Neural cell (in vitro differentiated cells): Measurements from ENCODE around the gene F13B. TPM values are rescaled to one million over a fixed set of nuclear protein-coding genes. Genes with fewer than 3 reads are reported as not detected.

Source experiments
- H2AFZ ChIP-seq: fragments of 200-600, 300-800 bp; sonication (generic), shearing (Covaris generic); 2 replicates; pipeline ENCODE4 v1.6.0; 2014; ENCODE audit warnings: low read depth, mild to moderate bottlenecking, antibody characterized with exemption, low read length, moderate library complexity
- H3F3A ChIP-seq: fragments of 200-600 bp; shearing (Covaris generic); 2 replicates; pipeline ENCODE4 v1.6.1; 2016; ENCODE audit warnings: mild to moderate bottlenecking, moderate library complexity, mixed read lengths, antibody characterized with exemption, low read length; ENCODE audit not compliant: insufficient read depth, poor library complexity, severe bottlenecking
- H3K27ac ChIP-seq: fragments of 200-600, 300-800 bp; sonication (generic), shearing (Covaris generic); 2 replicates; pipeline ENCODE4 v1.5.1; 2014; ENCODE audit warnings: mild to moderate bottlenecking, low read length, moderate library complexity
- H3K27me3 ChIP-seq: fragments of 300-800, 200-600 bp; sonication (generic), shearing (Covaris generic); 2 replicates; pipeline ENCODE4 v1.6.0; 2014; ENCODE audit warnings: mild to moderate bottlenecking, low read depth, low read length, moderate library complexity; ENCODE audit not compliant: insufficient read depth
- H3K36me3 ChIP-seq: fragments of 300-800, 200-600 bp; sonication (generic), shearing (Covaris generic); 2 replicates; pipeline ENCODE4 v1.5.1; 2014; ENCODE audit warnings: mild to moderate bottlenecking, antibody characterized with exemption, low read length, moderate library complexity; ENCODE audit not compliant: insufficient read depth
- H3K4me2 ChIP-seq: fragments of 300-800, 200-600 bp; sonication (generic), shearing (Covaris generic); 2 replicates; pipeline ENCODE4 v1.6.0; 2014; ENCODE audit warnings: mild to moderate bottlenecking, low read length
- H3K4me3 ChIP-seq: fragments of 300-800, 200-600 bp; sonication (generic), shearing (Covaris generic); 2 replicates; pipeline ENCODE4 v1.5.1; 2014; ENCODE audit warnings: mild to moderate bottlenecking, low read length, moderate library complexity
- H3K79me2 ChIP-seq: fragments of 200-600 bp; shearing (Covaris generic); replicated peaks from 2 replicates; pipeline ENCODE4 v1.6.0; 2014; ENCODE audit warnings: mild to moderate bottlenecking, low read length, moderate library complexity; ENCODE audit not compliant: insufficient read depth
- H3K9ac ChIP-seq: fragments of 300-800, 200-600 bp; sonication (generic), shearing (Covaris generic); 2 replicates; pipeline ENCODE4 v1.6.1; 2016; ENCODE audit warnings: mild to moderate bottlenecking, low read length, mixed read lengths
- H3K9me2 ChIP-seq: fragments of 200-600 bp; shearing (Covaris generic); 2 replicates; pipeline ENCODE4 v1.6.1; 2016; ENCODE audit warnings: mild to moderate bottlenecking, low read length, mixed read lengths; ENCODE audit not compliant: insufficient read depth
- H3K9me3 ChIP-seq: fragments of 200-600, 300-800 bp; sonication (generic), shearing (Covaris generic); 2 replicates; pipeline ENCODE4 v1.6.1; 2016; ENCODE audit warnings: mild to moderate bottlenecking, mixed run types, low read length, moderate library complexity, mixed read lengths
- H4K20me1 ChIP-seq: fragments of 200-600 bp; shearing (Covaris generic); 2 replicates; pipeline ENCODE4 v1.6.1; 2016; ENCODE audit warnings: mild to moderate bottlenecking, mixed run types; ENCODE audit not compliant: insufficient read depth
- CTCF ChIP-seq: fragments of 450-650 bp; IDR thresholded peaks from 2 replicates; pipeline ENCODE4 v1.5.1; 2014; ENCODE audit warnings: antibody characterized with exemption, mild to moderate bottlenecking, moderate library complexity; ENCODE audit not compliant: poor library complexity, severe bottlenecking
- EP300 ChIP-seq: fragments of 450-650 bp; conservative IDR thresholded peaks from 2 replicates; pipeline ENCODE4 v1.6.1; 2014; ENCODE audit warnings: antibody characterized with exemption, mild to moderate bottlenecking, moderate library complexity; ENCODE audit not compliant: poor library complexity, severe bottlenecking
- EZH2 ChIP-seq: fragments of 200-600, 300-800 bp; shearing (Covaris generic), sonication (generic); IDR thresholded peaks from 2 replicates; pipeline ENCODE4 v1.6.1; 2014; ENCODE audit warnings: antibody characterized with exemption, low read length, borderline replicate concordance, mild to moderate bottlenecking; ENCODE audit not compliant: insufficient read depth, poor library complexity, severe bottlenecking
- MXI1 ChIP-seq: fragments of 450-650 bp; conservative IDR thresholded peaks from 2 replicates; pipeline ENCODE4 v1.6.1; 2014; ENCODE audit warnings: antibody characterized with exemption, mild to moderate bottlenecking; ENCODE audit not compliant: poor library complexity, severe bottlenecking
- POLR2AphosphoS5 ChIP-seq: IDR thresholded peaks from 2 replicates; pipeline ENCODE4 v1.6.1; 2012
- RAD21 ChIP-seq: fragments of 450-650 bp; conservative IDR thresholded peaks from 2 replicates; pipeline ENCODE4 v1.6.1; 2014; ENCODE audit warnings: antibody characterized with exemption, mild to moderate bottlenecking, moderate library complexity
- REST ChIP-seq: IDR thresholded peaks from 2 replicates; pipeline ENCODE4 v1.6.1; 2012; ENCODE audit warnings: borderline replicate concordance
- SMC3 ChIP-seq: fragments of 450-650 bp; conservative IDR thresholded peaks from 2 replicates; pipeline ENCODE4 v1.6.1; 2014; ENCODE audit warnings: antibody characterized with exemption, mild to moderate bottlenecking, moderate library complexity; ENCODE audit not compliant: poor library complexity
- TAF1 ChIP-seq: IDR thresholded peaks from 2 replicates; pipeline ENCODE4 v1.6.1; 2012; ENCODE audit warnings: low read depth
- polyA plus RNA-seq: library from polyadenylated mRNA; depleted of rRNA; stranded (reverse); fragments of >200 nt; gene quantifications from 2 replicates; pipeline ENCODE4 v1.2.3, GENCODE V29; 2014

Gene F13B
- polyA plus RNA-seq, 1 donor from 2014 or later: not detected

- no peaks in the 10 kb centered on the region for H3K27me3 ChIP-seq
- TF ChIP-seq SMC3 (no peak), RAD21 (no peak), EP300 (no peak), REST (no peak), POLR2AphosphoS5 (no peak), TAF1 (no peak), MXI1 (no peak), EZH2 (no peak), CTCF (no peak)
- no peak overlapping the region for H3K4me2 ChIP-seq
- H3K4me3 ChIP-seq: no peak overlapping the region
- no peaks in the 10 kb centered on the region for H4K20me1 ChIP-seq
- H3K79me2 ChIP-seq: no peaks in the 10 kb centered on the region
- H3K9me3 ChIP-seq: no peaks in the 10 kb centered on the region
- H3K9ac ChIP-seq: no peak overlapping the region
- no peaks in the 10 kb centered on the region for H3K9me2 ChIP-seq
- no peaks in the 10 kb centered on the region for H3F3A ChIP-seq
- no peaks in the 10 kb centered on the region for H3K36me3 ChIP-seq
- no peak overlapping the region for H3K27ac ChIP-seq
- H2AFZ ChIP-seq: no peak overlapping the region
Measured at GRCh38 chr1:197081117-197081753, 14.2 kb upstream of the F13B start.

GRCh38 chr1:197080323-197080722 lies 13.3 kb upstream of the F13B start:
- Histone ChIP-seq H4K20me1 (no peaks in the 10 kb centered on the region), H3K27me3 (no peaks in the 10 kb centered on the region), H3K9ac (no peak overlapping the region), H3K9me3 (no peaks in the 10 kb centered on the region), H3K9me2 (no peaks in the 10 kb centered on the region), H3K27ac (no peak overlapping the region), H3K79me2 (no peaks in the 10 kb centered on the region), H3F3A (no peaks in the 10 kb centered on the region), H3K4me2 (no peak overlapping the region), H2AFZ (no peak overlapping the region), H3K36me3 (no peaks in the 10 kb centered on the region), H3K4me3 (no peak overlapping the region)
- TF ChIP-seq EZH2 (no peak), EP300 (no peak), REST (no peak), RAD21 (no peak), SMC3 (no peak), CTCF (no peak), POLR2AphosphoS5 (no peak), MXI1 (no peak), TAF1 (no peak)
